Activated CD4-positive, alpha-beta T cell treated with anti-CD3 and anti-CD28 coated beads for 4 hours (primary cell): ENCODE measurements around the gene NPAS3.

Source experiments
- DNase-seq, 2 donors: peaks; one replicate each; pipeline ENCODE4 v3.0.0-alpha.2; 2020

NPAS3 gene

DNA sequence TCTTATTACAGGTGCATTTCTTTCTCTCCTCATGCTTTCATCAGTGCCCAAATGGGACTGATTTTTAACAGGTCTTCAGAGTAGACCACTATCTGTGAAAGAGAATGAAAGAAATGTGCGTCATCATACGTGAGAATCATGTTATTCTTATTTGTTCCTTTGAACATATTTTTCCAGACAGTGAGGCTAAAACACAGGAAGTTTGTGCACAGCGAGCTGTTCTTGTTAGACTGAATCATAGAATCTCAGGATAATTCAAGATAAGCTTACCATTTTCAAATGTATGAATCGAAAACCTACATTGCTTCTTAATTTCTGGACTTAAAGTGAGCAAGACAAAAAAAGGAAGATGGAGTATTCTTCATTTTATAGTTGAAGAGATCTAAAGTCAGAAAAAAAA lies 629.1 kb downstream of the NPAS3 start:
- no peak for DNase-seq

DNA sequence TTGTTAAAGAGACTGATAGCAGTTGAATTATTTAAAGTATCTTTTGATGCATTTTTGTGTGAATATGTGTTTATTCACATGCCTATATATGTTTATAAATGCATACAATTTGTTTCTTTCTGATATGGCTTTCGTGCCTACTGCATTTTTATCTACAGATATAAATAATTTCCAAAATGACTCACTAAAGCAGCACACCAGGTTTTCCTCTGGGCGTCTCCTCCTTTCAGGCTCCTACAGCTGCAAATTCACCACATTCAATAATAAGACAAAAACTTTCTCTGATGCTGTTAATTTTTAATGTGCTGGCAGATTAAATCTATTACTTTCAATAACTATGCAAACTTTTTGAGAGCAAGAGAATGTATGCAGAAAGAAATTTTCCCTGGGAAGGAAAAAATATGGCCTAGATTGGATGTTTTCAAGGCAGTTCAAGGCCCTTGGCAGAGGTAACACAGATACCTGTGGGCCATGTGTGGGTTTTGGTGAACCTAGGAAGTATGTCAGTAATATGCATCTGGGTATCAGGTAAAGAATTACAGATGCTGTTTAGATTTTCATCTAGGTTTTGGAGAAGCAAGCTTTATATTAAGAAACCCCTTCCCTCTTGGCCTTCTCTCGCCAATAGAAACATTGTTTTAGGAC lies 630.4 kb downstream of the NPAS3 start:
- no peak for DNase-seq

- no peak for DNase-seq
Observed at GRCh38 chr14:33569821-33570687, 631.4 kb downstream of the NPAS3 start.

DNA sequence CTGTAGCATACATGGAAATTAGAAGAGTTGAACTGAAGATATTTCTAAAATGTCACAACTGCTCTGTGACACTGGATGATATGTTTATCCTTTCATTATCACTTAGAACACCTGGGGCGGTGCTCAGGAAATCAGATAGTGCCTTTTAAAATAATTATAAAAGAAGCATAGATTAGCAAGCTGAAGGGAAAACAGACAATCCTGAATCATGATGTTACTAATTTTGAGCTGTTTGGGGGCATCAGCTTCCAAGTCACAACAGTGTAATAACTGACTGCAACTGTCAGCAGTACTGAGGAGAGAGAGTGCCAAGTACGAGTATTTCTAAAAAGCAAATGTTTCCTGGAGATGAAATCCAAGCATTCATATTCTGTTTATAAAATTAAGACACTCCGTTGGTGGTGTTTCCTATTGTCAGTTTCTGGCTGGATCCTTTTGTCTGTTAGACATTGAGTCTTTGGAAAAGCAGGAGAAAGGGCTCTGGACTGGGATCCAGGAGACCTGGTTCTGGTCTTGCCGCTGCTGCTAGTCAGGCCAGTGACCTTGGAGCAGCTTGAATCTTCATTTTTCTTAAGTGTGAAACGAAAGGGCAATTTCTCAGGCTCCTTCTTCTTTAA lies 632.1 kb downstream of the NPAS3 start:
- no peak for DNase-seq

GRCh38 chr14:33573301-33573880 lies 634.7 kb downstream of the NPAS3 start:
- no peak for DNase-seq

GRCh38 chr14:33576014-33576413 lies 637.3 kb downstream of the NPAS3 start:
- no peak for DNase-seq

GRCh38 chr14:33578461-33579216 lies 640.0 kb downstream of the NPAS3 start:
- no peak for DNase-seq

DNA sequence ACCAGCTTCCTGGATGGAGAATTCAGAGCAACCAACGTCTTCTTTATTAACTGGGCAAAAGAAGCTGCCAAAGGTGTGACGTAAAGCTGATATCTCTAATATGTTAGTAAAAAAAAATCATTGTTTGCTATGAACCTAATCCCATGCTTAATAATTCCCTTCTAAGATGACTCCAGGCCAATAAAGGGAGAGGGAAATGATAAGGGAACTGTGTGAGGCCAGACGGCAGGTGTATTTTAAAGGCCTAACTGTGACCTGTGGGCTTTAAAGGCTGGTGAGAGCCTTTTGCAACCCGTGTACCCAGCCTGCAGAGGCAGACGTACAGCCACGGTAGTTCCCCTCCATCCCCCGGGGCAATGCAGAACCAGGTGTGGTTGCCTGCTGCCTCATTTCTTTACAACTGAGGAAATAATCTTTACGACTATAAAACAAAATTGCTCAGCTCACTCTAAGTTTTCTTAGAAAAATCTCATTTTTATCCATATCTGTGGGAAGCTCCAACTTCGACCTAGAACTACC lies 641.6 kb downstream of the NPAS3 start:
- DNase-seq: no peak

DNA sequence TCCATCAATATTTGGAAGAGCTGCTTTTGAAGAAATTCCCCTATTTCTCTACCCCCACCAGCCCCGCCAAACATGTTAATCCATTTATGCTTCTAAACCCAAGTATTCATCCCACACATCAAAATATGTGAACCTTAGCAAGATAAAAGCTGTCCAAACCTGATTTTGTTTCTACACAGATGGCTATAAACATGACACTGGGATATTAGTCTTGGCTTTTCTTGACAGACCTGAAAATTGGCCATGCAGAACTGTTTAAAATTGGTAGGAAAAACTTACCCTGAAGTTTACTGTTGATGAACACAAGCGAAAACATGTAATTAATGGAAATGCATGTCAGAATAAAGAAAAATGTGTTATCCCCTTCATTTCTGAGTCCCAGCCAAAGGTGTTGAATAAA lies 642.2 kb downstream of the NPAS3 start:
- DNase-seq: no peak

- no peak for DNase-seq
Observed at GRCh38 chr14:33584697-33585096, 646.0 kb downstream of the NPAS3 start.

GRCh38 chr14:33586806-33587205 lies 648.1 kb downstream of the NPAS3 start:
- DNase-seq: no peak

DNA sequence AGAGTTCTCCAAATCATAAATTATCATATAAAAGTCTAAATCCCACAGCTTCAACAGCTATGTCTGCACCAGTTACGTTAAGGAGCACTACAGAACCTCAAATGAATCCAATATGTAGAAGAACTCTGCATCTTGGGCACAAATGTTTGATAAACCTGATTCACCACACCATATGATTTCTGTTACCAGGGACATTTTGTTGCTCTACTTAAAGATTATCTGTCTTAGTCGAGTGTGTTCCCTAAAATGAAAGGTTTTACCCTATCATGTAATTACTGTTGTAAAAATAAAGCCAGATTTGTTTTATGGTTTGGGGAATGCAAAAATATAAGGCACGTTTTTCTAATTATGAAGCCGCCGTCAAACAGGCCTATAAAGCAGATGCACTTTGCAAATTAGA lies 649.1 kb downstream of the NPAS3 start:
- DNase-seq: no peak

DNA sequence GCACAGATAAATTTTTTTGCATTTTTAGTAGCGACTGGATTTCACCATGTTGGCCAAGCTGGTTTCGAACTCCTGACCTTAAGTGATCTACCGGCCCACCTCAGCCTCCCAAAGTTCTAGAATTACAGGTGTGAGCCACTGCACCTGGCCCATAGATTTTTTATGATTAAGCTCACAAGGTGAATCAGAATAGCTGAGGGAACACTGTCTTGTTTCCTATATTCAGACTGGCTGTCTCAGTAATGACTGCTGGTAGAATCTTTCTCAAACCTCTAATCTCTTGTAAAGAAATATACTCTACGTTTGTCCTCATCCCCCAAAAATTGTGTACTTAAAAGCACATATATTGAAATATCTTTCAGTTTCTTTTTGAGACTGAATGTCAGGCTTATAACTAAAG lies 650.1 kb downstream of the NPAS3 start:
- no peak for DNase-seq

DNA sequence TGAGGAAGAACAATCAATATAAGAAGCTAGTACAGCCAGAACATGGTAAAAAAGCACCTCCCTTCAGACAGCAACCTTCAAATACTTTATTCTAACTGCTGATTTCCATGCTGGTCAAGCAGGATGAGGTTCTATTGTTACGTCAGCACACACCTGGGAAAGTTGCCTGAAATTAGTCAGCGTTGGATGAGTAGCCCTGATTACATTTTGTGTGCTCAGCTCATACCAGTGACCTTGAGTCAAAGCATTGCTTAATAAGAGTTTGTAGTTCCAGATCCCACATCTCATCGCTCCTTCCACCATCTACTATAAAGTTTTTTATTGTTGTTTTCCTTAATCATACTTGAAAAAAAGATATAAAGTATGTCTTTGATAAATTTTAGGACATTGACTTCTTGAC lies 650.7 kb downstream of the NPAS3 start:
- DNase-seq: no peak

GRCh38 chr14:33590891-33591630 lies 652.4 kb downstream of the NPAS3 start:
- DNase-seq: no peak

GRCh38 chr14:33592297-33592696 lies 653.6 kb downstream of the NPAS3 start:
- DNase-seq: no peak

- no peak for DNase-seq
Observed at GRCh38 chr14:33596211-33597080, 657.8 kb downstream of the NPAS3 start.

DNA sequence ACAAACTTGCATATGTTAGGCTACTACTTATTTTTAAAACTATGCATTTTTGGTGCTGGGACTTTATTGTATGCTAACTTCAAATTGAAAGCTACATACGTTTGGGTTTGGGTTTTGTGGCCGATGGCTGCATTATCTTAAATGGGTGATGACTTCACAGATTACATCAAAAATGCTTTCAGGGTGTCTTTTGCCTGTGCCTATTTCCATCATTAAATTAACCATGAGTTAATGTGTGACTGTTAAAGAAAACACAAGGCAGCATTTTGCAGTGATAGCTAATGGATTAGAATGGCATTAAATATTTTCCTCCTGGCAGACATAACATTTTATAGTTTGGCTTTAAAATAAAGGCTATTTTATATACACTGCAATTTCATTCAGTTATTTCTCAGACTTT lies 659.9 kb downstream of the NPAS3 start:
- DNase-seq: no peak

- DNase-seq: no peak
Observed at GRCh38 chr14:33602396-33602795, 663.7 kb downstream of the NPAS3 start.

- DNase-seq: no peak
Observed at GRCh38 chr14:33606591-33606990, 667.9 kb downstream of the NPAS3 start.

DNA sequence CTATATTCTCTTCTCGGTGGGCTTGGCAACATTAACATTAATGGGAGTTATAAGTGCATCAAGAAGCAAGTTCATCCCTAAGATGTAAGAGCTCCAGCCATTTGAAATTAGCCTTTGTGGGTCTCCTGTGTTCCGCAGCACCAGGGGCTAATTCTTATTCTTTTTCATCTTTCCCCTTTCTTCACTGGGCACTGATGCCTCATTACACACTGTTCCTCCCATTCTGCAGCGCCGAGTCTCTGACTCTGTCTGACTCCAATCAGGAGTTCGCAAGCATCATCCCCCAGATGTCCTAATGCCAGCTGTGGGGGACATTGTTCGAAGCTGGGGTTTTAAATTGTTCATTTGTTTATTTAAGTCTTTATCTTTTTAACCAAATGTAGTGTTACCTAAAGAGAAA lies 670.9 kb downstream of the NPAS3 start:
- DNase-seq: no peak
